Tongue (tissue), 2 donors: Measurements from ENCODE around the gene OR6C3. TPM values are rescaled to one million over a fixed set of nuclear protein-coding genes. Genes with fewer than 3 reads are reported as not detected.
"Not testable (repeated sequence)": the region's sequence is repeated elsewhere in the genome, so short reads cannot be mapped to it uniquely, and the experiment has no call there.

Experiments used
- DNase-seq: peaks from one replicate; pipeline ENCODE4 v3.0.0-alpha.2; 2015
- total RNA-seq: library from RNA; depleted of rRNA; stranded (reverse); fragments of >200 nt; gene quantifications from one replicate; pipeline ENCODE4 v1.2.3, GENCODE V29; 2014

The OR6C3 gene
- total RNA-seq = not detected

DNA sequence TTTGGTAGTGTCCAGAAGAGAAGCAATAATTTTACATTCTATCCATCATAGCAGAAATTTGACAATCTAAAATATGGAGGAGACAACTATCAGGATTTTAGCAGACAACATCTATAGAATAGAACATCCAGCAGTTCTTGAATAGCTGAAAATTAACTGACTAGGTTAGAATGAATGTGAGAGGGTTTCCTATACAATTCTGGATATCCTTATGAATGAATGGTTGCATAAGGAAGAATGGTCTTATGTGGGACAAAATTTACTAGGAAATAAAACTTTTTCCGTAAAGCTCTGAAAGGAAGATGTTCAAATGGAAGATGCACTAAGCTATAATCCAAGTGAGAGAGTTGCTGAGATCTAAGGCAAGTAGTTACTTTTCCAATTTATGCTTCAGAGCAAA lies at the start of gene OR6C3:
TSS of gene OR6C3 (plus strand) at position 301 of the 400 bp plus-strand sequence. CDS start 955 bp downstream, outside the sequence.
- DNase-seq = no peak

DNA sequence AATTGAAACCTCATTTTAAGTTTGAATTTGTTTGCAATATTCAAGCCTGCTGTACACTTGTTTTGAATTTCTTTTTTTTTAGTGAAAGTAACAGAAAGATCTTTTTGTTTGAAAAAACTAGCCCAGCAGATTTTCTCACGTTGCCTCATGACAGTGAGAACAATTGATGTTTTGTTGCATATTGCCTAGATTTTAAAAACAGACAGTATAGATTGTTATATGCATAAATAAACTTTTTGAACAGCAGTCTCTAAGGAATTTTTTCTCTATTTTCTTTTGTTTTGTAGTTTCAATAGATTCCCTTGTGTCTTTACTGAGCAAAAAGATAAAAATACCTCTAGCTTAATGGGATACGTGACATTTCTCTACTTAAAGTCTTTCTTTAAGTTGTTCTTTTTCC lies 49.6 kb upstream of the OR6C3 start:
- DNase-seq = no peak

DNA sequence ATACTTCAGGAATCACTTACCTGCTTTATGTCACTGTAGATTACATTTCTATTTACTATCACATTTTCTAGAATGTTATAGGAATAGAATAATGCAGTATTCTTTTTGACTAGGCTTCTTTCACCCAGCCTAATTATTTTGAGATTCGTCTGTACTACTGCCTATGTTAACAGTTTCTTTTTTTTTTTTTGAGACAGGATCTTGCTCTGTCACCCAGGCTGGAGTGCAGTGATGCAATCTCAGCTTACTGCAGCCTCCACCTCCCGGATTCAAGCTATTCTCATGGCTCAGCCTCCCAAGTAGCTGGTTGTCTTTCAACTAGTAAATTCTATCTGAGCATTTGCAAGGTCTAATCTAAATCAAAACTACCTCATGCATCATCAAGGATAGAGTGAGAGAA lies 40.5 kb upstream of the OR6C3 start:
- DNase-seq = no peak

DNA sequence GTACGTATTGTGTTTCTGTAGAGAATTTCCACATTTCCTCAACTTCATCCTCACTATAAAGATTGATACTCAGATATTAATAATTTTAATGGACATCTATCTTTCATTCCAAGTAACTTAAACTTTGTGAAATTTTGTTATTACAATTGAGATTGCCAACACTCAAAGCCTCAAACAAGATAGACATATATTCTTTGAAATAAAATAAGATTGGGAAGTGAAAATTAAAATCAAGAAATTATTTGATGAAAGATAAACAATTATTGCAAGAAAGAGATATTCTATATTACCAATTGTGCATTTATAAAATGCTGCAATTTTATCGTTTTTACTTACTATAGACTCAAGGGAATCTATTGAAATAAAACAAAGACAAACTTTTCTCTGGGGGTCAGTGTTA lies 34.1 kb upstream of the OR6C3 start, which contains the start of gene OR6C6:
TSS of gene OR6C6 (minus strand) at position 101 of the 400 bp plus-strand sequence. CDS start 1,337 bp downstream, outside the sequence.
- no peak for DNase-seq

DNA sequence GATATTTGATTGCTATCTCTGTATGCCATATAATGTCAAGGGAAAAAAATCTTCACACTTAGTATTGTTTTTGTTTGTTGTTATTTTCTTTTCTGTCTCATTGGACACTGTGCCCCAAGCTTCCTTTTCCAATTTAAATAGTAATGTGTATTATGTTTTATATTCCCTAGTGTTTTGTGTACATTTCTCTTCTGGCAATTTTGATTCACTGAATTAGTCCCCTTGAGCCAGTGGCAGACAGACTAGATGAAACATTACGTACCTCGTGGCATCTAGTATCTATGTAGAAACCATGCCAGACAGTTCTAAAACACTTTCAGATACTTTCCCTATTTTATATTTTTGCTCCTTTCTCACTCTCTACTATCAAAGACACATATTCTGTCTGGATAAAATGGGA lies 16.5 kb upstream of the OR6C3 start, which contains the start of gene OR6C1:
TSS of gene OR6C1 (plus strand) at position 301 of the 400 bp plus-strand sequence. CDS start 6,257 bp downstream, outside the sequence.
- no peak for DNase-seq

DNA sequence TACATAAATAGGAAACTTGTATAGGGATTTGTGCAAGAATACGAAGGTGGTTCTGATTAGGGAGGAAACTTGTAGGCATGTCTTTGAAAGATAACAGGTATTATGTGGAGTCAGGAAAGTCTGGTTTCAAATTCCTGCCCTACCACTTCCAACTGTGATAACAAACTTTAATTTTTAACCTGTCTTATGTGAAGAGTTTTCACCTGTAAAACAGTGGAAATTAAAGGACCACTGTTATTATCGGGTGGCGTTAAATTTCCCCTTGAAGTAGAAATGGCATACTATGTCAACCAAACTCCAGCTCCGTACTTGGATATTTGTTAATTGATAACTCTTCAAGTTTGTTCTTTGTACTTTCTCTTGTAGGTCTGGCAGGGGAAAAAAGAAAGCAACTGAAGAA lies 10.3 kb upstream of the OR6C3 start:
- no peak for DNase-seq

DNA sequence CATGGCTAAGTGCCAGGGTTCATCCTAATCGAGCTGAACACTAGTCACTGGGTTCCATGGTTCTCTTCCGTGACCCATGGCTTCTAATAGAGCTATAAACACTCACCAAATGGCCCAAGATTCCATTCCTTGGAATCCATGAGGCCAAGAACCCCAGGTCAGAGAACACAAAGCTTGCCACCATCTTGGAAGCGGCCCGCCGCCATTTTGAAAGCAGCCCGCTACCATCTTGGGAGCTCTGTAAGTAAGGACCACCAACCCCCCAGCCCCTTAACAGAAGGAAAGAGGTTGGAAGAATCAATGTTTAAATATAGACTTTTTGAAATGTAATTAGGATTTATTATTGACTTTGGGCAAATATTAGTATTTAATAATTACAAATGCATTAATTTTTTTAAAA lies 4.7 kb upstream of the OR6C3 start:
- DNase-seq = not testable (repeated sequence)

DNA sequence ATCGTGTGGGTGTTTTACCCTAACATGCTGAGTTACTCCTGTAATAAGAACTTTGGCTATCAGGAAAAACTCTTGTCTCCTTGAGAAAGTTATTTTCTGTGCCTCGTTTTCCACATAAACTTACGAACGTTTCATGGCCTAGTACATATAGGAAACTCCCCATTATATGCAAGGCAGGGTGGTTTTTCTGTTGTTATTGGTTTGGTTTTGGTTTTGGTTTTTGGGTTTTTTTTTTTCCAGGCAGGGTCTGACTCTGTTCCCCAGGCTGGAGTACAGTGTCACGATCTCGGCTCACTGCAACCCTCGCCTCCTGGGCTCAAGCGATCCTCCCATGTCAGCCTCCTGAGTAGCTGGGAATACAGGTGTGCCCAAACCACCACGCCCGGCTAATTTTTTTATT lies 5.5 kb downstream of the OR6C3 start:
- DNase-seq = no peak

DNA sequence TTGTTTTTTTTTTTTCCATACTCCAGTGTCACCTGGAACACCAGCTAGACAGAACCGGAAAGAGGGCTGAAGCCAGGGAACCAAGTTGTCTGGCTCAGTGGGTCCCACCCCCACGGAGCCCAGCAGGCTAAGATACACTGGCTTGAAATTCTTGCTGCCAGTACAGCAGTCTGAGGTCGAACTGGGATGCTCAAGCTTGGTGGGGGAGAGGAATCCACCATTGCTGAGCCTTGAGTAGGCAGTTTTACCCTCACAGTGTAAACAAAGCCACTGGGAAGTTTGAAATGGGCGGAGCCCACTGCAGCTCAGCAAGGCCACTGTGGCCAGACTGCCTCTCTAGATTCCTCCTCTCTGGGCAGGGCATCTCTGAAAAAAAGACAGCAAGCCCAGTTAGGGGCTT lies 24.8 kb downstream of the OR6C3 start:
- DNase-seq = not testable (repeated sequence)

DNA sequence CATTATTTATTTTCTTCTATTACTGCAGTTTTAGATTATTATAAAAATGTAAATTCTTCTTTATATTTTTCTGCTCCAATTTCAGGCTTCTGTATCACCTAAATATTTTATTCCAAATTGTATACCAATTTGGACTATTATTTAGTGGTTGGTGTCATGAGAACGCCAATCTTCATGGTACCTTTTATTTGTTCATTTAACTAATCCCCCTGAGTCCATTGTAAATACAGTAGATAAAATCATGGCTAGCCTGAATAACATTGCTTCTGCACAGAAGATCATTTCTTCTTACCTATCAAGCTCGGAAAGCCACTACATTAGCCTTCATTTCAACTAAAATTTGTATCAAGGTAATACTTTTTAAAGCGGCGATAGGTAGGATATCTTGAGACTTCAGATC lies 32.1 kb downstream of the OR6C3 start, which contains the start of gene OR6C75:
TSS of gene OR6C75 (plus strand) at position 301 of the 400 bp plus-strand sequence. CDS start 2,136 bp downstream, outside the sequence.
- DNase-seq = no peak

DNA sequence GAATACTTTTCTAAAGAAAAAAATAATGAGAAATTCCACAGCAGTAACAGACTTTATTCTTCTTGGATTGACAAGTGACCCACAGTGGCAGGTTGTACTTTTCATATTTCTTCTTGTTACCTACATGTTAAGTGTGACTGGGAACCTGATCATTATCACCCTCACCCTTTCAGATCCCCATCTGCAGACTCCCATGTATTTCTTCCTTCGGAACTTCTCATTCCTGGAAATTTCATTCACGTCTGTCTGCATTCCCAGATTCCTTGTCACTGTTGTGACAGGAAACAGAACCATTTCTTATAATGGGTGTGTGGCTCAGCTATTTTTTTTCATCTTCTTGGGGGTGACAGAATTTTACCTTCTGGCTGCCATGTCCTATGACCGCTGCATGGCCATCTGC lies 34.5 kb downstream of the OR6C3 start:
- no peak for DNase-seq

DNA sequence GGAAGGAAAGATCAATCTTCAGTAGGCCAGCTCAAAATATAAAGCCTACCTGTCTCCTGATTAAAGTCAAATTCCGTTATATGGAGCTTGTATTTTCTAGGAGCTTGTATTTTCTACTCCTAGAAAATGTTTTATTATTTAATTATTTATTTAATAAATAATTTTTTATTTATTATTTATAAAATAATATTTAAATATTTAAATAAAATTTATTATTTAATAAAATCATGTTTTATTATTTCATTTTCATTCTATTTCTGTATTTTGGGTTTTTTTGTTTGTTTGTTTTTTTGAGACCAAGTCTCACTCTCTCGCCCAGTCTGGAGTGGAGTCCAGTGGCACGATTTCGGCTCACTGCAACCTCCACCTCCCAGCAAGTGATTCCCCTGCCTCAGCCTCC lies 42.0 kb downstream of the OR6C3 start:
- no peak for DNase-seq

Other genes with a start within 250 kb of the OR6C3 start
- gene OR9K2, start 204.3 kb upstream of the OR6C3 start, total RNA-seq = not detected
- not detected for gene OR10A7, start 109.7 kb upstream of the OR6C3 start, total RNA-seq
- gene OR6C74, start 86.1 kb upstream of the OR6C3 start, total RNA-seq = not detected
- gene OR6C6, start 34.2 kb upstream of the OR6C3 start, total RNA-seq = not detected
- not detected for gene OR6C1, start 16.4 kb upstream of the OR6C3 start, total RNA-seq
- gene OR6C75, start 32.2 kb downstream of the OR6C3 start, total RNA-seq = not detected
- not detected for gene OR6C65, start 69.8 kb downstream of the OR6C3 start, total RNA-seq
- not detected for gene OR6C76, start 95.5 kb downstream of the OR6C3 start, total RNA-seq
- gene OR6C2, start 113.3 kb downstream of the OR6C3 start, total RNA-seq = not detected
- gene OR6C70, start 139.4 kb downstream of the OR6C3 start, total RNA-seq = not detected
- not detected for gene OR6C68, start 161.6 kb downstream of the OR6C3 start, total RNA-seq
- gene OR6C4, start 218.9 kb downstream of the OR6C3 start, total RNA-seq = not detected
- gene OR2AP1, start 241.7 kb downstream of the OR6C3 start, total RNA-seq = not detected